Measurements from ENCODE around the gene CFAP69.

CFAP69 gene

GRCh38 chr7:90272242-90272641, 27.3 kb downstream of the CFAP69 start:
- peak overlapping the region; percentile 54; the same call in 1 of the 2 replicates for H3K27ac ChIP-seq (ENCODE audit: low read depth, low read length)

GRCh38 chr7:90274161-90274560, 29.2 kb downstream of the CFAP69 start:
- H2AFZ ChIP-seq (ENCODE audit: low read length, unreplicated experiment): no peak overlapping the region
- no peak overlapping the region for H3K27ac ChIP-seq (ENCODE audit: low read depth, low read length)
- H3K36me3 ChIP-seq (ENCODE audit: insufficient read depth, low read length): no peaks in the 10 kb centered on the region
- no peak overlapping the region for H3K4me3 ChIP-seq (ENCODE audit: low read depth, low read length)
- H3K4me1 ChIP-seq (ENCODE audit: control insufficient read depth, insufficient read depth, low read length, unreplicated experiment): peaks cover 31% of the 10 kb centered on the region
- no peaks in the 10 kb centered on the region for H3K79me2 ChIP-seq (ENCODE audit: control insufficient read depth, insufficient read depth, low read length, unreplicated experiment)
- no peaks in the 10 kb centered on the region for H3K27me3 ChIP-seq (ENCODE audit: insufficient read depth, low read length)

More at GRCh38 chr7:90272242-90272641, 27.3 kb downstream of the CFAP69 start:
- Histone ChIP-seq H3K4me1 (ENCODE audit: control insufficient read depth, insufficient read depth, low read length, unreplicated experiment) (peaks cover 39% of the 10 kb centered on the region), H3K79me2 (ENCODE audit: control insufficient read depth, insufficient read depth, low read length, unreplicated experiment) (no peaks in the 10 kb centered on the region), H2AFZ (ENCODE audit: low read length, unreplicated experiment) (no peak overlapping the region), H3K4me3 (ENCODE audit: low read depth, low read length) (no peak overlapping the region), H3K36me3 (ENCODE audit: insufficient read depth, low read length) (no peaks in the 10 kb centered on the region), H3K27me3 (ENCODE audit: insufficient read depth, low read length) (no peaks in the 10 kb centered on the region)

GRCh38 chr7:90276033-90276728, 31.2 kb downstream of the CFAP69 start:
- H3K4me1 ChIP-seq (ENCODE audit: control insufficient read depth, insufficient read depth, low read length, unreplicated experiment): peaks cover 15% of the 10 kb centered on the region
- no peak overlapping the region for H3K4me3 ChIP-seq (ENCODE audit: low read depth, low read length)
- no peak overlapping the region for H3K27ac ChIP-seq (ENCODE audit: low read depth, low read length)
- no peaks in the 10 kb centered on the region for H3K27me3 ChIP-seq (ENCODE audit: insufficient read depth, low read length)
- no peaks in the 10 kb centered on the region for H3K36me3 ChIP-seq (ENCODE audit: insufficient read depth, low read length)
- H3K79me2 ChIP-seq (ENCODE audit: control insufficient read depth, insufficient read depth, low read length, unreplicated experiment): no peaks in the 10 kb centered on the region
- H2AFZ ChIP-seq (ENCODE audit: low read length, unreplicated experiment): no peak overlapping the region

- H3K27ac ChIP-seq (ENCODE audit: low read depth, low read length): no peak overlapping the region
- no peaks in the 10 kb centered on the region for H3K27me3 ChIP-seq (ENCODE audit: insufficient read depth, low read length)
- H3K79me2 ChIP-seq (ENCODE audit: control insufficient read depth, insufficient read depth, low read length, unreplicated experiment): no peaks in the 10 kb centered on the region
- no peaks in the 10 kb centered on the region for H3K36me3 ChIP-seq (ENCODE audit: insufficient read depth, low read length)
- no peak overlapping the region for H3K4me3 ChIP-seq (ENCODE audit: low read depth, low read length)
- H2AFZ ChIP-seq (ENCODE audit: low read length, unreplicated experiment): no peak overlapping the region
- no peaks in the 10 kb centered on the region for H3K4me1 ChIP-seq (ENCODE audit: control insufficient read depth, insufficient read depth, low read length, unreplicated experiment)
These were observed 43.2 kb downstream of the CFAP69 start for GRCh38 chr7:90288154-90288553.

GRCh38 chr7:90290244-90291113, 45.5 kb downstream of the CFAP69 start:
- H2AFZ ChIP-seq (ENCODE audit: low read length, unreplicated experiment): no peak overlapping the region
- H3K27ac ChIP-seq (ENCODE audit: low read depth, low read length): no peak overlapping the region
- peaks cover 5% of the 10 kb centered on the region; the same call in 1 of the 2 replicates for H3K36me3 ChIP-seq (ENCODE audit: insufficient read depth, low read length)
- H3K27me3 ChIP-seq (ENCODE audit: insufficient read depth, low read length): no peaks in the 10 kb centered on the region
- H3K79me2 ChIP-seq (ENCODE audit: control insufficient read depth, insufficient read depth, low read length, unreplicated experiment): no peaks in the 10 kb centered on the region
- H3K4me3 ChIP-seq (ENCODE audit: low read depth, low read length): no peak overlapping the region
- H3K4me1 ChIP-seq (ENCODE audit: control insufficient read depth, insufficient read depth, low read length, unreplicated experiment): no peaks in the 10 kb centered on the region

- H2AFZ ChIP-seq (ENCODE audit: low read length, unreplicated experiment): peak overlapping the region; percentile 17
- H3K36me3 ChIP-seq (ENCODE audit: insufficient read depth, low read length): peaks cover 5% of the 10 kb centered on the region; the same call in 1 of the 2 replicates
- H3K4me1 ChIP-seq (ENCODE audit: control insufficient read depth, insufficient read depth, low read length, unreplicated experiment): peaks cover 3% of the 10 kb centered on the region
- no peaks in the 10 kb centered on the region for H3K27me3 ChIP-seq (ENCODE audit: insufficient read depth, low read length)
- no peaks in the 10 kb centered on the region for H3K79me2 ChIP-seq (ENCODE audit: control insufficient read depth, insufficient read depth, low read length, unreplicated experiment)
- no peak overlapping the region for H3K4me3 ChIP-seq (ENCODE audit: low read depth, low read length)
- no peak overlapping the region for H3K27ac ChIP-seq (ENCODE audit: low read depth, low read length)
These were observed 53.4 kb downstream of the CFAP69 start for GRCh38 chr7:90298145-90299038.

GRCh38 chr7:90303241-90303640, 58.3 kb downstream of the CFAP69 start:
- Histone ChIP-seq H3K27ac (ENCODE audit: low read depth, low read length) (no peak overlapping the region), H2AFZ (ENCODE audit: low read length, unreplicated experiment) (no peak overlapping the region), H3K79me2 (ENCODE audit: control insufficient read depth, insufficient read depth, low read length, unreplicated experiment) (no peaks in the 10 kb centered on the region), H3K4me3 (ENCODE audit: low read depth, low read length) (no peak overlapping the region), H3K4me1 (ENCODE audit: control insufficient read depth, insufficient read depth, low read length, unreplicated experiment) (peaks cover 9% of the 10 kb centered on the region), H3K36me3 (ENCODE audit: insufficient read depth, low read length) (no peaks in the 10 kb centered on the region), H3K27me3 (ENCODE audit: insufficient read depth, low read length) (no peaks in the 10 kb centered on the region)

DNA sequence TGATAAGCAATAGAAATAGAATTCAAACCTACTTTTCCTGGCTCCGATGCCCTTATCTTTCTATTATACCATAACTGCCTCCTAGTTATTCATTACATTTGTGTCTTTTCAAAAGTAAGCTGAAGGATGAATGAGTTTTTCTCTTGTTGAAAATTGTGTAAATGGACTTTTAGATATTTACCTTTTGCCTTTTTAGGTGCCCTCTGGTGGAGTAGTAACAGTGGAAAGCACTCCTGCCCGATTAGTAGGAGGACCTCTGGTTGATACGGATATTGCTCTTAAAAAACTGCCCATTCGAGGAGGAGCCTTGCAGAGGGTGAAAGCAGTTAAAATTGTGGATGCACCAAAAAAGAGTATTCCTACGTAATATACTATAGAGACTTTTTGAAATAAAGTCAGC, 64.9 kb downstream of the CFAP69 start:
- no peaks in the 10 kb centered on the region for H3K4me1 ChIP-seq (ENCODE audit: control insufficient read depth, insufficient read depth, low read length, unreplicated experiment)
- no peaks in the 10 kb centered on the region for H3K79me2 ChIP-seq (ENCODE audit: control insufficient read depth, insufficient read depth, low read length, unreplicated experiment)
- H3K27me3 ChIP-seq (ENCODE audit: insufficient read depth, low read length): no peaks in the 10 kb centered on the region
- H3K27ac ChIP-seq (ENCODE audit: low read depth, low read length): no peak overlapping the region
- H2AFZ ChIP-seq (ENCODE audit: low read length, unreplicated experiment): no peak overlapping the region
- H3K4me3 ChIP-seq (ENCODE audit: low read depth, low read length): no peak overlapping the region
- H3K36me3 ChIP-seq (ENCODE audit: insufficient read depth, low read length): no peaks in the 10 kb centered on the region

GRCh38 chr7:90311175-90311574, 66.2 kb downstream of the CFAP69 start:
- Histone ChIP-seq H3K27ac (ENCODE audit: low read depth, low read length) (no peak overlapping the region), H3K36me3 (ENCODE audit: insufficient read depth, low read length) (no peaks in the 10 kb centered on the region), H3K4me3 (ENCODE audit: low read depth, low read length) (no peak overlapping the region), H3K79me2 (ENCODE audit: control insufficient read depth, insufficient read depth, low read length, unreplicated experiment) (no peaks in the 10 kb centered on the region), H2AFZ (ENCODE audit: low read length, unreplicated experiment) (no peak overlapping the region), H3K4me1 (ENCODE audit: control insufficient read depth, insufficient read depth, low read length, unreplicated experiment) (no peaks in the 10 kb centered on the region), H3K27me3 (ENCODE audit: insufficient read depth, low read length) (no peaks in the 10 kb centered on the region)

DNA sequence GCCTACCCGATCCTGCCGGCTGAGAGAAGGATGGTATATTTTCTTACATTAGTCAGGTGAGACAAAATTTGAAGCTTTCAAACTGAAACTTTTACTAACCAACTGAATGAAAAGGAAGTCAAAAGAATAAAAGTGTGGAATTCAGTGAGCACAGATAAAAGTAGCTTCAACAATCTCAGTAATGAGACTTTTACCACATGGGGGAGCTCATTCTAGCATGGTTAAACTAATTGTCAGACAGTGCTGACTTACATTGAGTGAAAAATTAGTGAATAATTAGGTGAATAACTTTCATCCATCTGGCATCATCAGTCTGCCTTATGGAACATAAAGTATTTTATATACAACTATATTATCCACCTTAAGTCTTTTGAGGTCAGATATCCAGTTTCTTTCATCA, 67.8 kb downstream of the CFAP69 start:
- Histone ChIP-seq H3K36me3 (ENCODE audit: insufficient read depth, low read length) (no peaks in the 10 kb centered on the region), H3K4me1 (ENCODE audit: control insufficient read depth, insufficient read depth, low read length, unreplicated experiment) (no peaks in the 10 kb centered on the region), H3K79me2 (ENCODE audit: control insufficient read depth, insufficient read depth, low read length, unreplicated experiment) (no peaks in the 10 kb centered on the region), H3K27ac (ENCODE audit: low read depth, low read length) (no peak overlapping the region), H3K27me3 (ENCODE audit: insufficient read depth, low read length) (no peaks in the 10 kb centered on the region), H3K4me3 (ENCODE audit: low read depth, low read length) (no peak overlapping the region), H2AFZ (ENCODE audit: low read length, unreplicated experiment) (no peak overlapping the region)

All from ACC112 (cell line).